Right cardiac atrium (tissue), 5 donors: ENCODE results near the gene DIAPH3. TPM values are rescaled to one million over a fixed set of nuclear protein-coding genes. Genes with fewer than 3 reads are reported as not detected.
"Not testable (repeated sequence)": the region's sequence is repeated elsewhere in the genome, so short reads cannot be mapped to it uniquely, and the experiment has no call there.

Experiments
- ATAC-seq, 2 donors: fragments of 200-7000 bp; cut with Tn5 transposase; one replicate each; pipeline versions ENCODE4 v1.8.0 to v1.9.1; 2020; ENCODE audit warnings: moderate library complexity in 2 of 2, mild to moderate bottlenecking in 1 of 2
- DNase-seq, 3 donors: peaks; one replicate each; pipeline ENCODE4 v3.0.0-alpha.2; 2020
- H3K27ac ChIP-seq: one replicate; pipeline ENCODE4 v1.5.1; 2013; ENCODE audit warnings: mild to moderate bottlenecking, low read length, control low read depth, moderate library complexity
- H3K27me3 ChIP-seq: one replicate; pipeline ENCODE4 v1.6.1; 2013; ENCODE audit not compliant: control insufficient read depth, insufficient read depth
- H3K4me1 ChIP-seq: one replicate; pipeline ENCODE4 v1.6.1; 2013; ENCODE audit warnings: low read length; ENCODE audit not compliant: control insufficient read depth, insufficient read depth
- H3K4me3 ChIP-seq: one replicate; pipeline ENCODE4 v1.5.1; 2013; ENCODE audit warnings: low read length, control low read depth
- H3K9me3 ChIP-seq: one replicate; pipeline ENCODE4 v1.6.1; 2013; ENCODE audit warnings: low read length; ENCODE audit not compliant: control insufficient read depth
- WGBS: extraction: QIAGEN DNeasy Blood & Tissue Kit; methylation state at CpG from one replicate; pipeline ENCODE4 v1.1.7; 2013; 5-methylcytosine and 5-hydroxymethylcytosine counted together
- intact Hi-C, 4 donors: fragments of 100-400 bp; cut with DNase I; formaldehyde crosslinking; loops; one replicate each; pipeline versions ENCODE4 v1.11.0 to v1.14.0; 2022 to 2023
- polyA plus RNA-seq: library from polyadenylated mRNA; stranded (reverse); fragments of 200-250 nt; gene quantifications from one replicate; pipeline ENCODE4 v1.2.3, GENCODE V29; 2013
- total RNA-seq, 4 donors: library from RNA; stranded (reverse); fragmentation: NEBNext Ultra II Directional; extraction: Animal tissue kit (Norgen Biotek cat#: 25700); gene quantifications; one replicate each; pipeline ENCODE4 v1.2.1, GENCODE V29; 2021
- donor health status: healthy with polysubstance abuse.
- donor health status: DM: no; HTN: yes; CAD: no.
- donor health status: DM: no; HTN: no; CAD: no.
- donor health status: DM: no; HTN: yes; CAD: no; lungs with severe emphysema.
- donor health status: DM: yes; HTN: yes; CAD: no.

Gene DIAPH3
- total and polyA plus RNA-seq, 5 donors = 0.09 to 0.46 (median 0.33) TPM

- Histone ChIP-seq H3K4me1 (no peaks in the 10 kb centered on the region), H3K27me3 (no peaks in the 10 kb centered on the region), H3K9me3 (no peaks in the 10 kb centered on the region), H3K27ac (no peak overlapping the region), H3K4me3 (no peak overlapping the region)
- 81% methylated on average over 3 of the region's 3 CpGs for WGBS
- no peak for ATAC-seq
- intact Hi-C loops = no loop called here
- DNase-seq = no peak
Observed at GRCh38 chr13:60051754-60052285, 111.9 kb downstream of the DIAPH3 start.

GRCh38 chr13:60048353-60048752 is 115.4 kb downstream of the DIAPH3 start:
- ATAC-seq, H3K4me1 ChIP-seq, H3K27me3 ChIP-seq, H3K9me3 ChIP-seq, intact Hi-C loops, H3K4me3 ChIP-seq, DNase-seq, H3K27ac ChIP-seq: not testable (repeated sequence)

- Histone ChIP-seq H3K4me3 (no peak overlapping the region), H3K9me3 (no peaks in the 10 kb centered on the region), H3K27me3 (no peaks in the 10 kb centered on the region), H3K27ac (no peak overlapping the region), H3K4me1 (no peaks in the 10 kb centered on the region)
- intact Hi-C loops = no loop called here
- DNase-seq = no peak
- 69% methylated on average over 3 of the region's 3 CpGs for WGBS
- no peak for ATAC-seq
Observed at GRCh38 chr13:60047918-60048317, 115.8 kb downstream of the DIAPH3 start.

- WGBS = 94% methylated on average over 4 of the region's 4 CpGs
- intact Hi-C loops = no loop called here
- ATAC-seq (no peak), DNase-seq (no peak)
- Histone ChIP-seq H3K4me3 (no peak overlapping the region), H3K4me1 (no peaks in the 10 kb centered on the region), H3K9me3 (no peaks in the 10 kb centered on the region), H3K27me3 (no peaks in the 10 kb centered on the region), H3K27ac (no peak overlapping the region)
Observed at GRCh38 chr13:60044321-60044720, 119.4 kb downstream of the DIAPH3 start.

- no peak overlapping the region for H3K4me3 ChIP-seq
- no peak for DNase-seq
- 69% methylated on average over 2 of the region's 2 CpGs for WGBS
- no peaks in the 10 kb centered on the region for H3K4me1 ChIP-seq
- H3K9me3 ChIP-seq = no peaks in the 10 kb centered on the region
- no peak for ATAC-seq
- intact Hi-C loops = no loop called here
- no peaks in the 10 kb centered on the region for H3K27me3 ChIP-seq
- no peak overlapping the region for H3K27ac ChIP-seq
Observed at GRCh38 chr13:60043262-60043661, 120.5 kb downstream of the DIAPH3 start.

GRCh38 chr13:60040668-60041067 is 123.1 kb downstream of the DIAPH3 start:
- H3K9me3 ChIP-seq, intact Hi-C loops, H3K4me1 ChIP-seq, H3K4me3 ChIP-seq, ATAC-seq, H3K27ac ChIP-seq, DNase-seq, H3K27me3 ChIP-seq: not testable (repeated sequence)
- 93% methylated on average over 10 of the region's 10 CpGs for WGBS

- Histone ChIP-seq H3K4me3 (no peak overlapping the region), H3K27ac (no peak overlapping the region), H3K9me3 (no peaks in the 10 kb centered on the region), H3K4me1 (no peaks in the 10 kb centered on the region), H3K27me3 (no peaks in the 10 kb centered on the region)
- 94% methylated on average over 1 of the region's 1 CpG for WGBS
- ATAC-seq = no peak
- intact Hi-C loops = no loop called here
- DNase-seq = no peak
Observed at GRCh38 chr13:60035874-60036273, 127.9 kb downstream of the DIAPH3 start.

GRCh38 chr13:60032851-60033250 is 130.9 kb downstream of the DIAPH3 start:
- WGBS = 93% methylated on average over 1 of the region's 1 CpG
- Histone ChIP-seq H3K9me3 (no peaks in the 10 kb centered on the region), H3K27me3 (no peaks in the 10 kb centered on the region), H3K4me1 (no peaks in the 10 kb centered on the region), H3K4me3 (no peak overlapping the region), H3K27ac (no peak overlapping the region)
- ATAC-seq (no peak), DNase-seq (no peak)
- intact Hi-C loops = no loop called here

GRCh38 chr13:60028021-60028420 is 135.7 kb downstream of the DIAPH3 start:
- H3K9me3 ChIP-seq = no peaks in the 10 kb centered on the region
- H3K27me3 ChIP-seq = no peaks in the 10 kb centered on the region
- no peaks in the 10 kb centered on the region for H3K4me1 ChIP-seq
- intact Hi-C loops = no loop called here
- no peak overlapping the region for H3K4me3 ChIP-seq
- DNase-seq (no peak), ATAC-seq (peak in 1 of 2 donors; percentile 26)
- WGBS = 85% methylated on average over 3 of the region's 3 CpGs
- no peak overlapping the region for H3K27ac ChIP-seq

- Histone ChIP-seq H3K9me3 (no peaks in the 10 kb centered on the region), H3K4me3 (no peak overlapping the region), H3K4me1 (no peaks in the 10 kb centered on the region), H3K27me3 (no peaks in the 10 kb centered on the region), H3K27ac (no peak overlapping the region)
- WGBS = 79% methylated on average over 3 of the region's 3 CpGs
- intact Hi-C loops = no loop called here
- DNase-seq (no peak), ATAC-seq (no peak)
Observed at GRCh38 chr13:60026286-60026685, 137.4 kb downstream of the DIAPH3 start.

GRCh38 chr13:60020288-60020687 is 143.4 kb downstream of the DIAPH3 start:
- H3K4me3 ChIP-seq = no peak overlapping the region
- no peaks in the 10 kb centered on the region for H3K9me3 ChIP-seq
- DNase-seq (no peak), ATAC-seq (no peak)
- H3K27me3 ChIP-seq = no peaks in the 10 kb centered on the region
- intact Hi-C loops = no loop called here
- H3K4me1 ChIP-seq = no peaks in the 10 kb centered on the region
- 85% methylated on average over 3 of the region's 3 CpGs for WGBS
- H3K27ac ChIP-seq = no peak overlapping the region
